Pons (tissue), 1 donor: ENCODE measurements around the gene PTPRE.

Source experiments
- DNase-seq: peaks from one replicate; pipeline ENCODE4 v3.0.0-alpha.2; 2016; ENCODE audit warnings: low spot score

The PTPRE gene

GRCh38 chr10:127908106-127908958 is 1.4 kb downstream of the PTPRE start:
- DNase-seq, result no peak

- DNase-seq, result no peak
Observed at GRCh38 chr10:127908959-127909267, 2.0 kb downstream of the PTPRE start.

- no peak for DNase-seq
Observed at GRCh38 chr10:127909716-127910463, 3.0 kb downstream of the PTPRE start.

- DNase-seq, result no peak
Observed at GRCh38 chr10:127910464-127910770, 3.5 kb downstream of the PTPRE start.

GRCh38 chr10:127911218-127911866 is 4.4 kb downstream of the PTPRE start:
- no peak for DNase-seq

- DNase-seq, result no peak
Observed at GRCh38 chr10:127911867-127912257, 5.0 kb downstream of the PTPRE start.

GRCh38 chr10:127912607-127913367 is 5.9 kb downstream of the PTPRE start:
- DNase-seq, result no peak

- no peak for DNase-seq
Observed at GRCh38 chr10:127913368-127913759, 6.5 kb downstream of the PTPRE start.

- DNase-seq, result no peak
Observed at GRCh38 chr10:127915324-127915723, 8.4 kb downstream of the PTPRE start.

GRCh38 chr10:127916826-127917225 is 9.9 kb downstream of the PTPRE start:
- no peak for DNase-seq

- DNase-seq, result no peak
Observed at GRCh38 chr10:127918572-127918971, 11.7 kb downstream of the PTPRE start.

GRCh38 chr10:127919418-127920271 is 12.7 kb downstream of the PTPRE start:
- DNase-seq, result peak; percentile 84

- no peak for DNase-seq
Observed at GRCh38 chr10:127920306-127921074, 13.6 kb downstream of the PTPRE start.

- no peak for DNase-seq
Observed at GRCh38 chr10:127921075-127921752, 14.3 kb downstream of the PTPRE start.

GRCh38 chr10:127921753-127922145 is 14.8 kb downstream of the PTPRE start:
- DNase-seq, result peak; percentile 73

- no peak for DNase-seq
Observed at GRCh38 chr10:127922206-127922605, 15.3 kb downstream of the PTPRE start.

- peak; percentile 80 for DNase-seq
Observed at GRCh38 chr10:127922675-127923366, 15.9 kb downstream of the PTPRE start.

- DNase-seq, result no peak
Observed at GRCh38 chr10:127923646-127924045, 16.7 kb downstream of the PTPRE start.

- DNase-seq, result no peak
Observed at GRCh38 chr10:127925471-127926207, 18.7 kb downstream of the PTPRE start.
